ENCODE data around the gene DNAH1.

Gene DNAH1

DNA sequence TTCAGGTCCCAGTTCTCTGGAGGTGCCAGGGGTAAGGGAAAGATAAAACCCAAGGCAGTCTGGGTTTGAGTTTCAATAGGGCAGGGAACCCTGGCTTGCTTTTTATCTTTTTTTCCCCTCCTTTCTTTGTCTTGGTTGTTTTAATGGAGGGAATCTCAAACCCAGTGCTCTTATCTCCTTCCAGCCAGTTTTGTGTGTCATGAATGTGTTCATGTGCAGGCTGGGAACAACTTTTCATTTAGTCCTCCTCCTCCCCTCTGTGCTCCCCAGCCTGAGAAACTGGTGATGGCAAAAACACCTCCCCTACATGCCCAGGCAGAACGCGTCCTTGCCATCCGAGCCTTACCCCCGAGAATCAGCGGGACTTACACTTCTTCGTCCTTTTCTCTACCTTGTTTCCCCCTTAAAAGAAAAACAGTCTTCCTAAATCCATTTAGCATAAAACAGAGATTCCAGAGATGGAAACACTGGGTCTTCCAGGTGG, 117.9 kb downstream of the DNAH1 start:
- DNase-seq (ENCODE audit: low spot score) = no peak

DNA sequence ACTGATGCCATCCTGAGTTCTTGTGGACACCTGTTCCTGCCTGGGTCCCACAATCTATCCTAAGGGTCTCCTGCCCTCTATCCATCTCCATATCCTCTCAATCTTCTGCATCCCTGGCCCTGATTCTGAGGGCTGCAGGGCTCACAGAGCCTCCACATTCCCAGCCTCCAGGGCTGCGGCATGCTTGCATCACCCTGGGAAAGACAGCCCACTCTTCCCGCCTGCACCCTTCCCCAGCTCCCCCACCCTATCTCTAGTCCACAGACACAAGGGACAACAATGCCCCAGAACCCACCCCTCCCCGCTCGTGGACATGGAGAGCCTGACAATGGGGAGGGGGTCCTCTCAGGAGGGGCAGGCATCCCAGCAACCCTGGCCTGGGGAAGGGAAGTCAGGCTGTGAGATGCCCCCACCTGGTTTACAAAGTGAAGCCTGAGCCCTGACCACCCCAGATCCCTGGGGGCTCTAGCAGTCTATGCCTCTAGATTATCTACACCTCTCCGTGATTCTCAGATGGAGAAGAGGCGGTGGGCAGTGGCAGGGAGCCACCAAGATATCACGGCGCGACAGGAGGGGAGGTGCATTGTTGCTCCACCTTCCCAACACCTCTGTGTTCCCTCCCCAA, 118.5 kb downstream of the DNAH1 start:
- DNase-seq (ENCODE audit: low spot score) = no peak

DNA sequence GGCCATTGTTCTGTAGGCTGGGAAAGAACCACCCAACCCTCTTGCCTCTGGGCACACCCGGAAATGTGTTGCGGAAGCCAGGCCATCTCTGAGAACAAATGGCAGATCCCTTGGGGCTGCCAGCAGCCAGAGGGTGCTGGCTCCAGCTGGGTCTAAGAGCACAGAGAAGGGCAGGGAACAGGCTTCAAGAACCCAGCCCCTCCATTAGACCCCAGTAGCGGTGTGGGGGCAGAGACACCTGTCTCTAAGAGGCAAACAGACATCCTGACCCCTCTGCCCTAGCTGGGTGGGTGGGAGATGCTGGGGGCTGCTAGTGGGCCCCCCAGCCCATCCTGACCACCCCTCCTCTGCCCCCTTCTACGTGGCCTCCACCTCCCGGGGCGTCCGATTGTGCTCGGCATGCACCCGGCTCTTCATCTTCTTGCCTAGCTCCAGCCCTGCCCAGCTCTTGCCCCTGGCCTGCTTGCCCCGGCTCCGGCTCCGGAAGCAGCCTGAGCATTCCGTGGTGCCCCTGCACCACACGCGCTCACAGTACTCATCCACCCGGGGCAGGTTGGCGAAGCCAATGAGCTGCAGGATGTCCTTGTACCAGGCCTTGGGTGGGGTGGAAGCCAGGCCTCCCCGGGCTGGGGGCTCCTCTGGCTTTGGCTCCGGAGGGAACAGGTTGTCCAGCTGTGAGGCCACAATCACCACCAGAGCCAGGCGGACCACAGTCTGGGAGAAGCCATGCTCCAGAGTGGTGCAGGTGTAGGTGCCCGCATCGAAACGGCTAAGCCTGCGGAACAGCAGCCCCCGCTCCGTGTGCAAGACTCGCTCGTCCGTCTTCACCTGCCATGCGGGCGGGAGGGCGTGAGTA, 119.4 kb downstream of the DNAH1 start:
- DNase-seq (ENCODE audit: low spot score) = no peak

DNA sequence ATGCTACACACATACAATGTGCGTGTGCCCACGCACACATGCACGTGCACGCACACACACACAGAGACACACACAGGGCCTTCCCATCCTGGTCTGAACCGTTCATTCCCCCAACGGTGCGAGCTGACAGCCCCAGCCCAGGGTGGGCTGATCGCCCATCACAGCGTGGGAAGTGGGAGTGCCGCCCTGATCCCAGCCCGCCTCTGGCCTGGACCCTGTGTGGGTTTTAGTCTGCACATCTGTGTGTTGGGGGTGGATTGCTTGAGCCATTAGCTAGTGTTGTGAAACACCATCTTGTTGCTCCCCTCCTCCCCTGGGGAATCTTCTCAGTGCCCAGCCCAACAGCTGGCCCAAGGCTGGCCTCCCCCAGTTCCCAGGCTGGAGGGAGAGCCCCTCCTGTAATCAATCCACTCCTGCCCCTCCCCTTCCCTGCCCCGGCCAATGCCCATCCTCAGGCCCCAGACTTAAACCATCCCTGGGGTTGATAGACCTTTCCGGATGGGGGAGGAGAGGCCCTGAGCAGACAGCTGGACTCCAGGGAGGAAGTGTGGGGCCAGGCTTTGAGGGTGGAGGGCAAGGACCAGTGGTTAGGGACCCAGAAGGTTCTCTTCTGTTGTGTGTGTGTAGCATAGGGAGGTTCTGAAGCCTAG, 120.5 kb downstream of the DNAH1 start:
- DNase-seq (ENCODE audit: low spot score) = no peak

DNA sequence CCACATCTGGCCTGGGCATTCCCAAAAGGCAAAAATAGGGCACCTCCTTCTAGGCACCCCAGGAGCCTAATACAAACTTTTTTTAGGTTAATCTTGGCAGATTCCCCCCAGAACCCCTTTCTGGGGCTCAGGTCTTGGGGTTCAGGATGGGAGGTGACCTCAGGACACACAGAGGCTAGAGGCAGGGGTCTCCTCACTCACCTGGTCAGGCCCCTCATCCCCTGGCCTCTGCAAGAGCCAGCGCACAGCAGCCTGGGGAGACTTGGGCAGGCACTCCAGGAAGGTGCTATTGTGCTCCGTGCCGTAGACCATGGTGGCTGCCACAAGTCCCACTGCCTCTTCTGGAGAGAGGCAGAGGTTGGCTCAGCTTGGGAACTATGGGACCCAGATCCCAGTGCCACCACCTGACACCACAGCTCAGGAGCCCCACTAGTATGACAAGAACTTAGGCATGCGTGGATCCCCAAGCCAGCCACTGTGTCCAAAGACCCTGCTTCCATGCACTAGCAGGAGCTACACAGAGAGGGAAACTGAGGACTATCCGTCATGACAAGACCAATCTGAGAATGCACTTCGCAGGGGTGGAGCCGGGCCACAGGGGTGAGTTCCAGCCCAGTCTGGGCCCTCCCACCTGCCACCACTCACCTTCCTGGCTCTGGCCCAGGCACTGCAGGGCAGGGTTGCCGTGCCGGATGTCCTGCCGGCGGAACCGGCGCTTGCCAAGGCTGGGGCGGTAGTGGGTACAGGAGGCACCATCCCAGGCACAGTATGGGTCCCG, 121.4 kb downstream of the DNAH1 start:
- DNase-seq (ENCODE audit: low spot score) = no peak

DNA sequence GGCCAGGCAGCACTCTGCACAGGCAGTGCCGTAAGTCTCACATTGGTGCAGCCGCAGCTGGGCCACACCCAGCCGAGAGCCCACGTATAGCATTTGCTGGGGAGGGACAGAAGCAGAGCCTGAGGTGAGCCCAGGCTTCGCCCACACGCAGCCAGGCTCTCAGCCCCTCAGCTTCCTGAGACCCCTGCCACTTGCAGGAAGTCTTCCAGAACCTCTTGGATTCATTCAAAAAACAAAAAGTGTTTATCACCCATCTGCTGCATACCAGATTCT, 121.9 kb downstream of the DNAH1 start:
- no peak for DNase-seq (ENCODE audit: low spot score)

DNA sequence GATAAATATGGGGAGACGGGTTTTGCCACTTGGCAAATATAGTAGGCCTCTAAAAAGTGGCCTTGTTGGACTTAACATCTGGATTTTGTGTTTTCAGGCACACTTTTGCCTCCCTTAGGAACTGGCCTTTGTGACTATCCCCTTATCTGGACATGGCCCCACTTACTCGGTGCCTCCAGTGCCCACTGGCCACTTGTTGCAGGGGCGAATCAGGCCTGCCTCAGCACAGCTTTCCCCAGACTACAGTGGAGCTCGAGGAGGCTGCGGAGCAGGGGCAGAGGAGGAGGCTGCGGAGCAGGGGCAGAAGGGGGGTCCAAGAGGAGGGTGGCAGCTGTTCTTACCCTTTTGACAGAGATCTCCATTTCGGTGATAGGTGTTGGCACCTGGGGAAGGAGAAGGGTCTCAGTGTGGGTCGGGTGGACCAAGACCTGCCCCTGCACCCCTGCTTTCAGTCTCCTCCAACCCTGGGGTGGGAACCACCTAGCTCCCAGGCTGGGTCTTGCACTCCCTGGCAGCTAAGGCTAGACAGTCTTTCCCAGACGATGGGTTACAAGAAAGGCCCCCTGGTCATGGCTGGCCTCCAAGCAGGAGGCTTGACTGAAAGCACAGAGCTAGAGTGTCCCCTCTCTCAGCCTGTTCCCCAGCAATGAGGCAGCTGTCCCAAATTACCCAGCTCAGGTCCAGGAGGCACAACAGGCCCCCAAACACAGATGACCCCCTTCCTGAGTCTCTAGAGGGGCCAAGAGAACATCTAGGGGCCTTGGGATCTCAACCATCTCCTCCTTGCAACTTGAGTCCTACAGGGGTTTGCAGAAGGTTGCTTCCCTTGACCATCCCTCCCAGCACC, 122.7 kb downstream of the DNAH1 start:
- DNase-seq (ENCODE audit: low spot score) = no peak

DNA sequence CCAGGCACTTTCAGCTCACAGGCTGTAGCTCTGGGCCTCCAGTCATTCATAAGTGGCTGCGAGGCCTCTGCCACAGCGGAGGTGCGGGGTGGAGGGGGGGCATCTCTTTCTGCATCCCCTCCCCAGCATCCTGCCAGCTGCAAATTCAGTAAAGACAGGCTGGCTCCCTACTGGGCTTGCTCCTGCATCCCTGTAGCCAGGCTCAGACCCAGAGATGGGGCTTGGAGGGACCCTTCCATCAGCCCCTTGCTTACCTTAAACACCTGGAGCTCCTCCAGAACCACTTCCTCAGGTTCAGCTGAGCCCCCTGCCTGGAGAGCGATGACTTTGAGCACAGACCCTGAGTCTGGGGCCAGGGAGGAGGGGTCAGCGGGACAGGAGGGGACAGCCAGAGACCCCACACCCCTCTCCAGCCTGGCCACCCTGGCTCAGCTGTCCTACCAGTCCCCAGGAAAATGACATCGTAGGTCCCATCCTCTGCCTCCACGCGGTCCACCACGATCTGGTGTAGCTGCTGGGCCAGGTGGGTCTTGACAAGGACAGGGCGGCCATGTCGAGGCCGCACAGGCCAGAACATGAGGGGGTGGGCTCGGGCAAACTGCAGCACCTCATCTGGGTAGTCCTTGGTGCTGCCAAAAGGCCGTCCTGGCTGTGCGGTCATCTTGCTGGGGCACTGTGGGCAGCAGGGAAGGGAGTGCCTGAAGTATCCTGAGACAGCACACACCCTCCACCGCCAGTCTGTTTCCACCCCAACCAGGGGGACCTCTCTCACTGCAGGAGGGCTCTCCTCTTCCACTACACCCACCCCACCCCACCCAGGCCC, 123.5 kb downstream of the DNAH1 start:
- DNase-seq (ENCODE audit: low spot score) = no peak

DNA sequence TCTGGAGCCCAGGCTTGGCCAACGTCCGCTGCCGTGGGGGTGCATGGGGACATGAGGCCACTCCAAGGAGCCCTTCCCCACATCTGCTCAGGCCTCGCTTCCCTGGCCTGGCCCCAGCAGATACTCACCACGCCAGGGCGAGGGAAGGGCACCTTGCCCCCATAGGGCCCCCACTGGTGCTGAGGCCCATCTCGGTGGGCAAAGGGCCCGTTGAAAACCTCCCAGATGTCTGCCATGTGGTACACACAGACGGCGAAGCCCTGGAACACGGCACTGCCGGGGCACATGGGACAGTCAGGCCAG, 124.1 kb downstream of the DNAH1 start:
- no peak for DNase-seq (ENCODE audit: low spot score)

DNA sequence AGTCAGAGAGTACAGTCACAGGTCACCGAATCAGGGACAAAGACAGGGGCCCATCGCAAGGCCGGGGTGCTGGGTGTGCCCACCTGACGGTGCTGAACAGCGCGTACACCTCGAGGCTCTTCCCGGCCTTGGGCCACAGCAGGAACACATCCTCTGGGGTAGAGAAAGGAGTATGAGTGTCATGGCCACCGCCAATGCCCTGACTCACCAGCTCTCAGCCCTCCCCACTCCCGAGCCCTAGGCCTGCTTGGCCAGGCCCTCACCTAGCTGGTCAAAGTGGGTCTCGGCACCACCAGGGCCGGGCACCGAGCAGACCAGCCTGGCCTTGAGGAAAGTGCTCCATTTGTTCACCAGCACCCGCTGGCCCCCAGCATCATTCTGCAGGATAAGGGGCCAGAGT, 124.6 kb downstream of the DNAH1 start:
- no peak for DNase-seq (ENCODE audit: low spot score)

DNA sequence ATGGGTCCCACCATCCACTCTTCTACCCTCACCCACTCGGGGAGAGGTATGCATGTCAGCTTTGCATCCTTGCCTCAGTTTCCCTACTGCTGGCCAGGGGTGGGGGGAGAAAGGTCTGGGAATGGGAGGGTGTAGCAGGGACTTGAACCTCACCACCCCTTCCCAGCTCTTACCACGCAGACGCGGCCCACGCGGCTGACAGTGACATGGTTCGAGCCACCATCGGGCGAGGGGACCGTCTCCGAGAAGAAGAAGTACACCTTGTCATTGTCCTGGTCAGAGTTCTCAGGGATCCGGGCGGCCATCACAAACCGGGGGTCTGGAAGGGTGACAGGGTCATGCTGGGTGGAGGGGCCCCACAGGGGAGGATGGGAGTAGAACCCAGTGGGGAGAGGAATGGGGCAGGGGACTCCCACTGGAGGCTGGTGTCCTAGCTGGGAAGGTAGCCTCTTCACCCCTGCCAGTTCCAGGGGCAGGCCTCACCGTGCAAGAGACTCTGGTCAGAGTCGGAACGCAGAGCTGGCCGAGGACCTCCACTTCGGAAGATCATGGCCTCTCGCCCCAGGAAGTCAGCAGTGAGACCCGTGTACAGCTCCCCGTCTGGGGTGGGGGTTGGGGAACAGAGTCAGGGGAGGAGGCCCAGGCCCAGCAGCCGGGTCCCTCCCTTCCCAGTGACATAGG, 125.1 kb downstream of the DNAH1 start:
- no peak for DNase-seq (ENCODE audit: low spot score)

DNA sequence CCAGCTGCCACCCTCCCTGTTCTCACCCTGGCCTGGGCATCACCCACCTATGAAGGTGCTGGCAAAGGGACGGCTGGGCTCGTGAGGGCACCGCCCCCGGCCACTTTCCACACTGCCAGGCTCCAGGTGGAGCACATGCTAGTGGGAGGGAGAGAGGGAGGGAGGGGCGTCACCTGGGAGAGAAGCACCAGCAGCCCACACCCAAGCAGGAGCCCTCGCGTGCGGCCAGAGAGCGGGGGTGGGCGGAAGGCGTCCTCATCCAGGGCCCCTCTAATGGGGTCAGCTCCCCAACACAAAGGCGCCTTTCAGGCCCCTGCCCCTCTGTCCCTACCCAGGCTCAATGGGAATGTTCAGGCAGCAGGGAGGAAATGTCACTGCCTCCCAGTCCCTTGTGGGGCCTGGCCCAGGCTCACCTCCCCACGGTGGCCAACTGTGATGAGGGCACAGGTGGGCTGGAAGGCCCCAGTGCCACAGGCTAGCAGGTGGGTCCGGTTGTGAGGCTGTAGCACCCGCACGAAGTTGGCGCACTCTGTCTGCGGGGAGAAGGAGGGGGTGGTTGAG, 125.7 kb downstream of the DNAH1 start:
- DNase-seq (ENCODE audit: low spot score) = no peak

DNA sequence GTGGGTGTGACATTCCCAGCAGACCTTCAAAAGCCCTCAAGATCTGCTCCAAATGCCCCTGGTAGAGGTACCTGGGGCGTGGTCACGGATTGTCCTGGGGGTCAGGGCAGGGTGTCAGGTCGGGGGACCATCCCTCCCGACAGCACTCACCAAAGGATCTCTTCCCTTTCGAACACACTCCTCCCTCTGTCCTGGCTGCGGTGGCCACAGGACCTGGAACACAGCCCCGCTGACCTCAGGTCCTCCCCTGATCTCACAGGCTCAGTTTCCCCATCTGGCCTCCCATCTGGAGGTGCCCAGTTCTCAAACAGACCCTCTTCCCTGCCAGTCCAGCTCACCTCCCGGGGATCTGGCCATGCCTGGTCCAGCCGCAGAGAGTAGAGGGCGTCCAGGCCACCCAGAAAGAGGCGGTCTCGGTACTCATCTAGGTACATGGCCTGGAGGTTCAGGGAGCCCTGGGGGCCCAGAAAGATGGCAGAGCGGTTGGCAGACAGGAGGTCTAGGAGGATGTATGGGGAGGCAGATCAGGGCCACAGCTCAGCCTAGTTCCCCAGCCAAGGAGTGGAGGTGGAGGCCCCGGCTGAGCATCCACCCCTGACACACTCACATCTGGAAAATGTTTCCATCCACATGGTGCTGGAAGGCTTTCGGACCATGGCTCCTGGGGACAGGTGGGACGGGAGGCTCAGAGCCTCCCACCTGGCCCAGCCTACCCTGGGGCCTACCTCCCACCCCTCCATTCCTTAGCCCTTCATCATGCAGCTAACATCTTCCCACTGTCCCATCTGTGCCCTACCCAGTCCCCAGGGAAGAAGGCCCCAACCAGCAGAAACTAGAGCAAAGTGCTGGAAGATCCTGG, 126.5 kb downstream of the DNAH1 start:
- DNase-seq (ENCODE audit: low spot score) = no peak

DNA sequence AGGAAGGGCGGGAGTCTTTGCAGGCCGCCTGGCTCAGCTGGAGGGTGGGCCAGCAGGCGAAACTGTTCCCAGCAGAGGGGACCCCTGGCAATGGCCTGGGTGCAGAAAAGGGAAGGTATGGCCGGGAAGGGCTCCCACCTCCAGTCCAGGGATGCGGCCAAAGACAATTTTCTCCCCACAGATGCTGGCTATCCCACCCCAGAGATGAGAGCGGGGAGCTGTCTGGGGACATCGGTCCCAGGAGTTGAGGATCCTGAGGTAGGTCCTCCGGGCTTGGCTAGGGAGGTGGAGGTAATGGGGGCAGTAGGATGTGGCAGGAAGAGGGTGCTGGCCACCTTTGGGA, 127.1 kb downstream of the DNAH1 start:
- no peak for DNase-seq (ENCODE audit: low spot score)

DNA sequence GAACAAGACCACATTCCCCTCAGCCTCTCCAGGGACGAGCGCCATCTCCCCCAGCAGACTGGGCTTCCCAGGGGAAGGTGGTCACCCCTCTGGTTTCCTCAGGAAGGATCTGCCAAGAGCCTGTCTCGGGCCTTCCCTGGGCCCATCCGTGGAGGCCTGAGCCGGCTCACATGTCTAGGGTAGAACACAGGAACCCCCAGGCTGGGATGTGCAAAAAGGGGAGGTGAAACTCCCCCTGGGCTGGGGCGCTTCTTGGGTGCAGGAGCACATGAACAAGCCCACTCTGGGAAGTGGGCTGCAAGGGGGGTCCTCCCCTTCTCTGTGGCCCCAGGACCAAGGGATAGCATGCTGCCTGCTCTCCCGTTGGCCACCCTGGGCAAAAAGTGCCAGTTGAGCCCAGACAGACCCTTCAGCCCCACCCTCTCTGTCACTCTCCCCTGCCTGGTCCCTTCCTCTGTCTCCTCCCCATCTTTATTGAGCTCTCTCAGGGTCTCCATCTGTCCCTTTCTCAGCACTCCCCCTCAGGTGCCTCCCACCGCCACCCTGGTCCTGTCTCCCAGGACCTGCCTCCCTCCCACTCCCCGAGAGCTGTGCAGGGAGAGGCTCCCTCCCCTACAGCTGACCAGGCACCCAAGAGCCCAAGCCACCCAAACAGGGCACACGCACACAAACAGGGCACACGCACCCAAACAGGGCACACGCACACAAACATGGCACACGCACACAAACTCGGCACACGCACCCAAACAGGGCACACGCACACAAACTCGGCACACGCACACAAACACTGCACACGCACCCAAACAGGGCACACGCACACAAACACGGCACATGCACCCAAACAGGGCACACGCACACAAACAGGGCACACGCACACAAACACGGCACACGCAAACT, 127.9 kb downstream of the DNAH1 start:
- no peak for DNase-seq (ENCODE audit: low spot score)

DNA sequence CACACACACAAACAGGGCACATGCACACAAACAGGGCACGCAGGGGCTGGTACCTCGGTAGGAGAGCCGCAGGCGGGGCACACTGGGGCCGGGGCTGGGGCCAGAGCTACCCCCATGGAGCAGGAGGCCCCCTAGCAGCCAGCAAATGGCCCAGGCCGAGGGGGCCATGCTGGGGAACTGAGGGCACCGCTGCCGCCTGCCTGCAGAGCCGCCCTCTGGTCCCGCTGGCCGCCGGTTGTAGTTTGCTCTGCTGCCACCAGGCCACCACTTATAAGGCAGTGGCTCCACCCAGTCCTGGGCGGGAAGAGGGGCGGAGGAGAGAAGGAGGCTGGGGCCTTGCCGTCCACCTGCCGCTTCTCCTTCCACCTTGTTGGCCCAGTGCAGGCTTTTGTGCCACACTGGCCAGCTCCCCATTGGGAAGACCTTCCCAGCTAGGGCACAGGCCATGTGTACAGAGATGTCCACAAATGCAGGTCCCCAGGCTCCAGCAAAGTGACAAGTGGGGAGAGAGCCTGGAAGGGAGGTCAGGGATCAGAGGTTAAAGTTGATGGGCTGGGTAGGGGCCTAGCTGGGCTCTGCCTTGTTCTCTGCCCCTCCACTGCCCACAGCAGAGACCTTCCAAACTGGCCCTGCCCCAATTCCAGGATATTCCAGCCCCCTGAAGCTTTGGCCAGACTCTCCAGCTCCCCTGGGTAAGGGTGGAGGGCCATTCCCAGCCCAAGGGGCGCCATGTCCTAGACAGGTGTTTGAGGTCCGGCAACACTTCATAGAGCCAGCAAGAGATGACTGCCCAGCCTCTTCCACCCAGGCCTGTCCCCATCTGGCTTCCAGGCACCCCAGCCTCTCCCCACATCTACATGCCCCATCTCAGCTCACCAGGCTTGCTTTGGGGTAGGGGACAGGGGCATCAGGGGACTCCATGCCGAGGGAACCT, 129.0 kb downstream of the DNAH1 start, which contains the start of gene SEMA3G:
Gene SEMA3G (minus strand): TSS at position 244 of the 934 bp plus-strand sequence. CDS start 76 bp downstream, at position 168.
- DNase-seq (ENCODE audit: low spot score) = peak; percentile 64

DNA sequence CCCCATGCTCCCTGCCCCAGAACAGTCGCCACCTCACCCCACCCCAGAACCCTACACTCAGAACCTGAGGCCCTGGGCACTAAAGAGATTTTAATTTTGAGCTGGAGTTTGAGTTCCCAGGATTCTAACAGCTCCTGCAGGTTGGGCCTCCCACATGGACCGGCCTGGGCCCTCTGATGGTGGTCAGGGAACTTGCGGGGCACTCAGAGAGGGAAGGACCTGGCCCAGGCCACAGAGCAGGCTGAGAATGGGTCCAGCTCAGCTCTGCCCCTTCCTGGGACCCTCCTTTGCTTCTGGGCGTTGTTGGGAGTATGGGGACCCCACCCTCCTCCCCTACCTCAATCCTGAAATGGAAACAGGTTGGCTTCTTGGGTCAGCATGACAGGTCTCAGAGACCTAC, 129.9 kb downstream of the DNAH1 start:
- DNase-seq (ENCODE audit: low spot score) = no peak
